ENCODE measurements around the gene RAD23B.

RAD23B gene

DNA sequence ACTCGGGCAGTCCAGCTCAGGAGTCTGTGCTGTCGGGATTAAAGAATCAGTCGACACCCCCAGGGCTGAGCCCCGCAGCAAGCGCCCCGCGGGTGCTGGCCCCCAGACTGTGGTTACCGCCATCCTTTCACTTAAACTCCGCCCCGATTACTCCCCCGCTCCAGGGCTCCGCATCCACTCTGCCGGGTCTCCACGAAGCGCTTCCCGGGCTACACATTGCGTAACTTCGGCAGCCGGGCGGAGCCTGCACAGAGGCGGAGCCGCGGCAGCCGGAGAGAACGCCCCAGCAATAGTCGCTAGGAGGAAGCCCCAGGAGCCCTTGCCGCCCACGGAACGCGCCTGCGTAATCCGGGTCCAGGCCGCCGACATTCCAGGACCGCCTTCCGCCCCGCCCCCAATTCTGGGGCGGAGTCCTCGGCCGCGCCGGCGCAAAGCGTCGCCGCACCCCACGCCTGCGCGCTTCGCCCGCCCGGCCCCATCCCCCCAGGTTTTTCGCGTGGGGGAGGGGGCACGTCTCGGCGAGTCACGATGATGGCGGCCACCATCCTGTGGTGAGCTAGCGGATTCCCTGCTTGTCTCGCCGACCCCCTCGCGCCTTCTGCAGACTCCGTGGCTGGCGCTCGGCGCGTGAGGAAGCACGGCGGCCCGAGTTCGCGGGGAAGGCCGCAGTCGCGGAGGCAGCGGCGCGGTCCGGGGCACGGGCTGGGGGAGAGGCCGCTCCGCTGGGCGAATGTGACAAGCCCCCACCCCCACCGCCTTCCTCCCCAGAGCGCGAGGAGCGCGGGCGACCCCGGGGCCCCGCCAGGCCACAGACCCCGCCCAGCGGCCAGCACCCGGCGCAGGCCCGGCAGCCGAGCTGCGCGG, at the start of gene RAD23B:
Gene RAD23B, plus strand, starts transcription at position 521 of the 864 bp plus-strand sequence. CDS start 351 bp downstream, outside the sequence.
- H3K4me3 ChIP-seq (replicated peaks in 1 of 2; ENCODE audit: low read depth in 2 of 2, low read length in 2 of 2) = peak within 1 kb of the TSS; percentile 77 to 91

DNA sequence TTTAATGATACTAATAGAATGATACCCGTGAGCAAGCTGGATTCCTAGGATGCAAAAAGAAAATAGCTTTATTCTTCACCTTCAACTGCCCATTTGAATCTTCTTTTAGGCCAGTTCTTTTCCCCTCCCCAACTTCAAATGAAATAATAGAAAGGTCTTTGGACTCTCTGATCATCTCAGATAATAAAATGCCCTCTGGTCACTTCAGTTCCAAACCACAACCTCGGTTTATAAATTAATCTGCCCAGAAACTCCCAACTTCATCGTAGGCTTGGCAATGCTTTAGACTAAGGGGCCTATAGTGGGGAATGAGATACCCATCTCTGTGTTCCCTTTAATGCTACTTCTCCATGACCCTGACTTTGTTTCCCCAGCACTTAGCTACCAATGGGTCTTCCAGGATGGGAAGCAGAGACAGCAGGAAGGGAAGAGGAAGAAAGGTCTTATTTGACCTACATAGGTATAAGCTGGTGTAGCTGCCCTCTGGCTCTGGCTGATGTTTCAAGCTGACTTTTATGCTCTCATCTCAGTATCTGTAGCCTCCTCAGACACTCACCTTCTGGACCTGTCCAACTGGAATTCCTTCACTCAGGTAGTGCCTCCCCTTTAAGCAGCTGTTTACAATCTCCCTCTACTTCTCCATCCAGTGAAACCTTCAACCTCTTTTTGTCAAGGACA, 47.2 kb upstream of the RAD23B start:
- H3K4me3 ChIP-seq (replicated peaks in 1 of 2; ENCODE audit: low read depth in 2 of 2, low read length in 2 of 2) = no peak overlapping the region
- TF ChIP-seq, protein P1, sequence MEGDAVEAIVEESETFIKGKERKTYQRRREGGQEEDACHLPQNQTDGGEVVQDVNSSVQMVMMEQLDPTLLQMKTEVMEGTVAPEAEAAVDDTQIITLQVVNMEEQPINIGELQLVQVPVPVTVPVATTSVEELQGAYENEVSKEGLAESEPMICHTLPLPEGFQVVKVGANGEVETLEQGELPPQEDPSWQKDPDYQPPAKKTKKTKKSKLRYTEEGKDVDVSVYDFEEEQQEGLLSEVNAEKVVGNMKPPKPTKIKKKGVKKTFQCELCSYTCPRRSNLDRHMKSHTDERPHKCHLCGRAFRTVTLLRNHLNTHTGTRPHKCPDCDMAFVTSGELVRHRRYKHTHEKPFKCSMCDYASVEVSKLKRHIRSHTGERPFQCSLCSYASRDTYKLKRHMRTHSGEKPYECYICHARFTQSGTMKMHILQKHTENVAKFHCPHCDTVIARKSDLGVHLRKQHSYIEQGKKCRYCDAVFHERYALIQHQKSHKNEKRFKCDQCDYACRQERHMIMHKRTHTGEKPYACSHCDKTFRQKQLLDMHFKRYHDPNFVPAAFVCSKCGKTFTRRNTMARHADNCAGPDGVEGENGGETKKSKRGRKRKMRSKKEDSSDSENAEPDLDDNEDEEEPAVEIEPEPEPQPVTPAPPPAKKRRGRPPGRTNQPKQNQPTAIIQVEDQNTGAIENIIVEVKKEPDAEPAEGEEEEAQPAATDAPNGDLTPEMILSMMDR (IDR thresholded peaks at IDR 0.05; ENCODE audit: low read depth, low read length) = no peak
- DNase-seq (ENCODE audit: low read depth in 2 of 2) = no peak

More for the DNA sequence above, at the start of gene RAD23B:
- DNase-seq (ENCODE audit: low read depth in 2 of 2) = peak; percentile 99
- TF ChIP-seq, protein P1 (IDR thresholded peaks at IDR 0.05; ENCODE audit: low read depth, low read length) = no peak

DNA sequence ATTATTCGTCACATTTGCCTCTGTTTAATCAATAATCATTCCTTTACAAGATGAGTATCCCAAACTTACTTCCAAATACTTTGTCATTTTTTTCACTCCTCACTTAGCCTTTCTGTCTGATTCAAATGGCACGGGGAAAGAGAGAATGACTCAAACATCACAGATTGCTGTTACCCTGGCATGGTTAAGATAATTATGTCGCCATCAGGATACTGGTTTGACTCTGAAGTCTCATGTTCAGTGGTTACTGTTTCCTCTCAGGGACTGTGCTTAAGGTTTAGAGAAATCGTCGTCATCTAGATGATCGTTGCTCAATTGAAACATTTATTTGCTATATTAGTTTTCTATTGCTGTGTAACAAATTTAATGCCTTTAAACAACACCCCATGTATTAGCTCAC, 45.2 kb upstream of the RAD23B start:
- TF ChIP-seq, protein P1 (IDR thresholded peaks at IDR 0.05; ENCODE audit: low read depth, low read length) = no peak
- no peak for DNase-seq (ENCODE audit: low read depth in 2 of 2)
- H3K4me3 ChIP-seq (replicated peaks in 1 of 2; ENCODE audit: low read depth in 2 of 2, low read length in 2 of 2) = no peak overlapping the region

DNA sequence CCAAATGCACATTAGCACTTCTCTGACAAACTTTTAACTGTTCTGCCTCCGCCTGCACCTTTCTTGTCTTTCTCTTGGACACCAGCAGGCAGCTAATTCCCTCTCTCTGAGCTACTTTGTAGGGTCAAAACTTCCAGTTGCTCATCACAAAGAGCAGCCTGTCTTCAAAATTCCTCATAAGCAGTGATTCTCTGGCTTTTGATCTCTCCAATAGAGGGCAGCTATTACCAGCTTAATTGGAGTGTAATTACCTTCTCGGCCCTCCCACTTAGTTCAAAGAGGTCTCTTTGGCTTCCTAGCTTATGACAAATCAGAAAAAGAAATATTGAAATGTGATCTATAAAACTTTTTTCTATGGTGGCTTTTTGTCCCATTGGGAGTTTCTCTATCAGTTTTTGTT, 43.6 kb upstream of the RAD23B start:
- no peak overlapping the region for H3K4me3 ChIP-seq (replicated peaks in 1 of 2; ENCODE audit: low read depth in 2 of 2, low read length in 2 of 2)
- DNase-seq (ENCODE audit: low read depth in 2 of 2) = peak; percentile 46 to 64
- TF ChIP-seq, protein P1 (IDR thresholded peaks at IDR 0.05; ENCODE audit: low read depth, low read length) = peak; percentile 31

DNA sequence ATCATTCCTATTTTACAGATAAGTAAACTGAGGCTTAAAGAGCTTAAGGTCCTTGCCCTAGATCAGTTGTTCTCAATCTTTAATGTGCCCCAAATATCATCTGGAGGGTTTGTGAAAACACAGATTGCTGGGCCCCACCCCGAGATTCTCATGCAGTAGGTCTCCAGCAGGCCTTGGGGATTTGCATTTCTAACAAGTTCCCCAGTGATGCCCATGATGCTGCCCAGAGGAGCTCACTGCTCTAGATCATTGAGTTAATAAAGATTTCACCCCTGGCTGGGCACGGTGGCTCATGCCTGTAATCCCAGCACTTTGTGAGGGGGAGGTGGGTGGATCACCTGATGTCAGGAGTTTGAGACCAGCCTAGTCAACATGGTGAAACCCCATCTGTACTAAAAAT, 42.8 kb upstream of the RAD23B start:
- DNase-seq (ENCODE audit: low read depth in 2 of 2) = no peak
- TF ChIP-seq, protein P1 (IDR thresholded peaks at IDR 0.05; ENCODE audit: low read depth, low read length) = no peak
- H3K4me3 ChIP-seq (replicated peaks in 1 of 2; ENCODE audit: low read depth in 2 of 2, low read length in 2 of 2) = no peak overlapping the region

DNA sequence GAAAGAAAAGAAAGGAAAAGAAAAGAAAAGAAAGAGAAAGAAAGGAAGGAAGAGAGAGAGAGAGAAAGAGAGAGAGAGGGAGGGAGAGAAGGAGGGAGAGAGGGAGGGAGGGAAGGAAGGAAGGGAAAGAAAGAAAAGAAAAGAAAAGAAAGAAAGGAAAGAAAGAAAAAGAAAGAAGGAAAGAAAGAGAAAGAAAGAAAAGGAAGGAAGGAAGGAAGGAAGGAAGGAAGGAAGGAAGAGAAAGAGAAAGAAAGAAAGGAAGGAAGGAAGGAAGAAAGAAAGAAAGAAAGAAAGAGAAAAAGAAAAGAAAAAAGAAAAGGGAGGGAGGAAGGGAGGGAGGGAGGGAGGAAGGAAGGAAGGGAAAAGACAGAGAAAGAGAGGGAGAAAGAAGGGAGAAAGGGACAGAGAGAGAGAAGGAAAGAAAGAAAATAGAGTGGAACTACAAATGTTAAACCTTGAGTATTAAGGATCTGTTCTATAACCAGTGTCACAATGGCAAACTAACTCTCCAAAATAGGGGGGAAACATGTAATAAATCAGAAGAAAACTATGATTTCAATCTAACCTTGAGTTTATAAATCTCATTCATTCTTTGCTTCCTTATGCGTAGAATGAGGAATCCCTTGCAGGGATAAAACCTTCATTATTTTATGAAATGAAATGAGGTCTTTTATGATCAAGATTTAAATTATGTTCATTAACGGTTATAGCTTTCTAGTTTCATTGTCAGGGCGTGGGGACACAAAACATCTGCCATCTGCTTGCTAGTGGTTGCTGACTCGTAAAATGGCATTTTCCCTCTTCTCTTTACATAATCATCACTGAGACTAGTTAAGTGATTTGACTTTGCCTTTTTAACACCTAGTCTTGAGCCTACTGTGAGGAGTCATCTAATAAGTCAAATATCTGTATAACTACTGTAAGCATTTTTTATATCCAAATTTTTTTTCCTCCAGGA, 40.7 kb upstream of the RAD23B start:
- H3K4me3 ChIP-seq (replicated peaks in 1 of 2; ENCODE audit: low read depth in 2 of 2, low read length in 2 of 2) = no peak overlapping the region

More for the DNA sequence above, 40.7 kb upstream of the RAD23B start:
- TF ChIP-seq, protein P1 (IDR thresholded peaks at IDR 0.05; ENCODE audit: low read depth, low read length) = no peak
- DNase-seq (ENCODE audit: low read depth in 2 of 2) = no peak
